GM12801 (cell line): Measurements from ENCODE around the gene VIPR2.

Source experiments
- CTCF ChIP-seq: IDR thresholded peaks from one replicate; pipeline ENCODE4 v1.5.1; 2011; ENCODE audit warnings: control low read depth; ENCODE audit not compliant: insufficient read length; ENCODE audit errors: extremely low read depth

The VIPR2 gene

GRCh38 chr7:159093351-159093971 lies 51.2 kb downstream of the VIPR2 start:
- no peak for TF ChIP-seq CTCF

- TF ChIP-seq CTCF, result no peak
Measured at GRCh38 chr7:159092701-159093121, 52.0 kb downstream of the VIPR2 start.

- TF ChIP-seq CTCF, result no peak
Measured at GRCh38 chr7:159091480-159092475, 52.9 kb downstream of the VIPR2 start.

- no peak for TF ChIP-seq CTCF
Measured at GRCh38 chr7:159091041-159091440, 53.6 kb downstream of the VIPR2 start.

GRCh38 chr7:159088016-159088865 lies 56.4 kb downstream of the VIPR2 start:
- no peak for TF ChIP-seq CTCF

- no peak for TF ChIP-seq CTCF
Measured at GRCh38 chr7:159086301-159086925, 58.3 kb downstream of the VIPR2 start.
